DMS53 treated with DMSO at 0.1 percent for 48 hours (cell line): ENCODE results near the gene GPATCH2.
A peak's percentile ranks its signal among the peaks of the same experiment; 100 is the strongest.
"Not testable (repeated sequence)": the region's sequence is repeated elsewhere in the genome, so short reads cannot be mapped to it uniquely, and the experiment has no call there.

Source experiments
- DNase-seq: peaks from one replicate; lab custom pipeline; 2025; ENCODE audit not compliant: unreplicated experiment; lab: John Stamatoyannopoulos, UW

GPATCH2 gene

DNA sequence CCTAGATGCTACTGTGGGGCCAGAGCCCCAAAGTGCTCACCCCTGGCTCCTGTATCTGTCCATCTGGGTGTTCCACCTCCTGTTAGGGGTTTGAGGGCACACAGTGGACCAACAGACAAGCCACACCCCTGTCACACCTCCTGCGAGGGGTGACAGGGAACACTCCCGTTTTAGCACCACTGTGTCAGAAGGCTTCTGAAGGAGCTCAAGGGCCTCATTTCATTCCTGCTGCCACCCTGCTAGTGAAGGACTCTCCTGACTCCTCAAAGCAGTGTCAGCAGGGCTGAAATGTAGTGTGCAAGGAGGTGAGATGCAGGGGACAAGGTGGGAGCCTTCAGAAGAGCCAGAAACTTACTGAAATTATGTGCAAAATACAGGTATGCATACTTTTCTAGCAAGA, 174.6 kb downstream of the GPATCH2 start:
- DNase-seq: no peak

DNA sequence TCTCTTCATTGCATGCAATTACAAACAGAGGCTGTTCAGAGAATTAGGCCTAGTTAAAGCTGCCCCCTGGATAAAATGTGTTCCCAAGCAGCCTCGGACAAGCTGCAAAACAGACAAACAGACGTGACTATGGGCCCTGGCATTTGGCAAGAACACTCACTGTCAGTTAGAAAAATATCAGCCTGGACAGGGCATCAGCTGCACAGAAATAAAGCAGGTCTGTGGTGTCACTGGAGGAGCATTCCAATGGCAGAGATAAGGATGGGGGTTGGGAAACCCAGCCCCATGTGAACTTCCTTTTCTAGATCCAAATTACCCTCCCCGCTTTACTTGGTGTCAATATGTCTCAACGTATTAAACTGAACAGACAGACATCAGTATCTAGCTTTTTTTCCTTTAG, 177.1 kb downstream of the GPATCH2 start:
- no peak for DNase-seq

DNA sequence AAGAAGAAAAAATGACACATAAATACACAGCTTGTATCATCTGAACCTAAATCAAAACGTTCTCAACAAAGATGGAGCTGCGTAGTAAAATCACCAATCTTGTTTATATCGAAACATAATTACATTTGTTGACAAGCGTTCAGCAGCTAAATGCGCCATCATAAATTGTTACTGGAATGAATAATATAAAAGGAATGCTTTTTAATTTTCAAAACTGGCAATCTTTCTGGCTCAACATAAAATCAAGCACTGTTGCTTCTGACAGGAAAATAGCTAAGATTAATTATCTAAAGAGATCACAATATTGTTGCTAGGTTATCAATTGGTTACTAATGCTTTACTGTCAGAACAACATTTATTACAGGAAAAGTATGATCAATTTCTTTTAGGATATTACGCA, 181.5 kb downstream of the GPATCH2 start:
- DNase-seq: no peak

DNA sequence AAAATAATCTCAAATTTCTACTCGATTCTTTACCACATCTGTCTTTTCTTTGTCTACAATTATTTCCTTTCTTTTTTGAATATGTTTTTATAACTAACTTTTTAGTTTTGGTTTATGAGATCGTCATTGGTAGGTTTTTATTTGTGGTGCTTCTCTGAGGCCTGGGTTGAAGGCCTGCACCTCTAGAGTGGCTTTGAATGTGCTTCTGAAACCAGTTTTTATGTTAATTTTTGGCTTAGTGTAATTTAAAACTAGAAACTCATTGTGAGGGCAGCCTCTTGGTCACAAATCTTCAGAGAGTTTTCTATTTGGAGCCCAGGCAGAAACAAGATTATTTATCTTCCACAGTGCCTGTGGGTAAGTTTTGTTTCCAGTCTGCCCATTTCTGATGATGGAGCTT, 187.0 kb downstream of the GPATCH2 start:
- no peak for DNase-seq

DNA sequence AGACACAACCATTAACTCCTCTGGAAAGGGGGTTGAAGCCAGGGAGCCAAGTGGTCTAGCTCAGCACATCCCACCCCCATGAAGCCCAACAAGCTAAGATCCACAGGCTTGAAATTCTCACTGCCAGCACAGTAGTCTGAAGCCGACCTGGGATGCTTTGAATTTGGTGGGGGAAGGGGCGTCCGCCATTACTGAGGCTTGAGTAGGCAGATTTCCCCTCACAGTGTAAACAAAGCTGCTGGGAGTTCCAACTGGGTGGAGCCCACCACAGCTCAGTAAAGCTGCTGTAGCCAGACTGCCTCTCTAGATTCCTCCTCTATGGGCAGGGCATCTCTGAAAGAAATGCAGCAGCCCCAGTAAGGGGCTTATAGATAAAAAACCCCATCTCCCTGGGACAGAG, 193.5 kb downstream of the GPATCH2 start:
- DNase-seq: no peak

DNA sequence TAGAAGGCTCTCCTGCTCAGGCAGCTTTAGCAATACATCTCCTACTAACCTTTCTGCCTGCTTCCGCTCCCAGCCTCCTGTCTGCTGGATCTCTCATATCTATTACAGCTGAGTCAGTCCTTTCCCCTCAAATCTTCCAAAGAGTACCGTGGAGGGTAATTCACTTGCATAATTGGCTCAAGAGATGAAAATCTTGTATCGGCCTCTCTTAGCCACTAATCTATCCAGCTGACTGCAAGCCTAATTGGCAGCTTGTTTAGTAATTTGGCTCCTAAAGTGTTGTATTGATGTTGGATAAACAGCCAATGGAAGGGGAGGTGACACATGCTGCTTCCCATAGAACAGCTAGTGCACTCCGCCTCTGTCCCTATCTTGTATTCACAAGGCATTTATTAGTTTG, 195.7 kb downstream of the GPATCH2 start:
- no peak for DNase-seq

DNA sequence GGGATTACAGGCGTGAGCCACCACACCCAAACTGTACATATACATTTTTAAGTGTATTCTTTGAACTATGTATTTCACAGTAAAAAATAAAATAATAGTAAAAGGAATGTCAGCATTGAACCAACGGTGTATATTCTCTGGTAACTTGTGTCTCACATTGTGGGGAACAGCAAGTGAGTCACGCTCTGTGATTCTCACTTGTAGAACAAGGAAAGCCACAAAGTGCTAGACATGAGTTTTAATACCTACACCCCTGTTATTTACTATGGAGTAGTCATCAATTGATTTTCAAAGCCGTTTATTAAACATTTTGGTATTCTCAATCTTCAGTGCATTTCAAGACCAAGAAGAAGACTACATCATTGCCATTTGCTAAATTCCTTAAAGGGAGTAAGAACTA, 197.2 kb downstream of the GPATCH2 start:
- DNase-seq: no peak

DNA sequence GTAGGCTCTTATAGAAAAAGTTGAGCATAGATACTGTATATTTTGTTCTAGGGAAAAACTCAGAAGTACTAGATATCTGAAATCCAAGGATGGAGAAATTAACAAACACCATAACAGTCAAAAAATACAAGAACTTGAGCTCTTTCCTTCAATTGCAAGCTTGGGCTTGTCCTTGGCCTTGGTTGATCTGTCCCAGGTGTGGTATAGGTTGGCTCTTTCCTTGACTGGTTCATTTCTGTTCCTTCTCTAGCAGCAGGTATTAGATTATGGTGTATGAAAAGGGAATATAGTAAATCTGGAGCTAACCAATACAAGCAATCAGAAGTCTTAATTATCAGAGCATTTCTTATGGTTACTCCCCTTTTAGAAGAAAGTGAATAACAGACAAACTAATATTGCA, 198.6 kb downstream of the GPATCH2 start:
- DNase-seq: no peak

DNA sequence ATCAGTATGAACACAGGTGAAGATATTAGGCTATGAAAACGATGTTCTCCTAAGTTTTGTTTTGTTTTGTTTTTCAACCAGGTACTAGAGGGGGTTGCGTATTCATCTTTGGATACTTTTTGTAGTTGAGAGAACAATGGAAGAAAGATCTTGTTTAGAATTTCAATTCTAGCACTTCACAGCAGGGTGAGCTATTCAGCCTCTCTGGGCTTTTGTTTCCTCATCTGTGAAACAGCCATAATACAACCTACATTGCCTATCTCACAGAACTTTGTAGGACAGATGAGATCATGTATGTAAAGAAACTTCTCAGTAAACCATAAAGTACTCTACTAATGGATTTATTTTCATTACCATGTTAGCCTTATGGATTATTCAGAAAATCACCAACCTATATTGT, 199.5 kb downstream of the GPATCH2 start:
- DNase-seq: peak; percentile 18

DNA sequence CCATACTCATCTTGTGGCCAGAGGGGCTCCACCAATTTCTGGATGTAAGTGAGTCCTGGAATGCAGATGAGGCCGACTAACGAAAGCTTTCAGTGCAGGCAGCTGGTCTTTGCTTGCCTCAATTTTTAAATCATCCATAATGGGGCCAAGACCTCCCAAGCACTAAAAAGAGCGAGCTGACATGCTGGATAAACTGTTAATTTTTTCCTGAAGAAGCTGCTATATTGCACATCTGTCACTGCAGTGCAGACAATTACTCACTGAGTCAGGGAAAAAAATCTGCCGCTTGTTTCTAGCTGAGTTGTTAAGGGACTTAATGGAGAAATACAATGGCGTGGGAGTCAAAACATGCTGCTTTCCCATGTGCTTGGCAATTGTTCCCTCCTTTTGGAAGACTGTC, 205.5 kb downstream of the GPATCH2 start:
- no peak for DNase-seq

DNA sequence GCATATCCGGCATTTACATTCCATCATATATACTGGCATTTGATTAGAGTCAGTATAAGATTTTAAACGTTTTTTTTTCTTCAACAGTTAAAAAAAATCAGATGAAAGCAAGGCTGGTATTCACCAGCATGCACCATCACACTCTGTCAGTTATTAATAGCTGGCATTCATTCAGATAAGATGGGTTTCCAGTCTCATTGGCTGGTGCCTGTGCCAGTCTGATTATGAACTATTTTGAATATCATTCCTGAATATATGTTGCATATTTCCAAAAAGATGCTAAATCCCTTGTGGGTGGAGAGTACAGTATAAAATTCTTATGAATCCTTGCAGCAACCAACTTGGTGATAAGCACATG, 211.7 kb downstream of the GPATCH2 start:
- no peak for DNase-seq

DNA sequence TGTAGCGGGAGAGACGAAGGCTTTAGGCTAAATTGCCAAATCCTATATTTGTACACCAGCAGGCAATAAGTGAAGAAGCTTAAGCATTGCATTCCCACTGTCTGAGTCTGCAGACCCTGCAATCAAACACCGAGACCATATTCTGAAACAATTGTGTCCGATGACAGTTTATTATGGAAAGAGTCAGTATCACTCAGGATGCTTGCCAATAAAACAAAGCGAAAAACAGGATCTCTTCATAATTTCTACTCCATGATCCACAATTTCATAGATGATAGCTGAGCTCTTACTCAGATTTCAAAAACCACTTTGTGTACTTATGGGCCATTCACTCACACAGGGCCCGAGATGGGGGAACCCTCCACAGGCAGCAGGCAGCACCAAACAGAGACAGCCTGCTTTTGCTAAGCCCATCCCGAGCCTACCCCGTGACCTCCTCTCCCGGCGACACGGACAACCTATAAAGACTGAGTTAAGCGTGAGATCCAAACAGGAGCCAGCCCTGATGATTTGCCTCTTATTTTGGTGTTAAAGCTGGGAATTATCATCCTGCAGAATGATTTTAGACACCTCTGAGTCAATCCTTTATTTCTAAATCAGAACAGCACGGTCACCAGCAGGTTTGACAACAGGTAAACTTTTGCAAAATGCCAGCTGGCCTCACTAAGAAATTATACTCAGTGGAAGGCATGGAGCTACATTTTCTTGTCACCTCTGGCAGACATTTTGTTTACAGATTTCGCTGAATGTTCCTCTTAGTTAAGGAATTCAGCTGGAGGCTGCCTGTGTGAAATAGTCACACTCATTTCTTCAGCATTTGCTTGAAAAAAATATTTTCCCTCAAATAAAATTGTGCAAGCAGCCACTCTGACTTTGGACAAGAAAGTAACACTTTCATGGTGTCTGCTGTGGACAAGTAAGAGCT, 212.4 kb downstream of the GPATCH2 start:
- no peak for DNase-seq

DNA sequence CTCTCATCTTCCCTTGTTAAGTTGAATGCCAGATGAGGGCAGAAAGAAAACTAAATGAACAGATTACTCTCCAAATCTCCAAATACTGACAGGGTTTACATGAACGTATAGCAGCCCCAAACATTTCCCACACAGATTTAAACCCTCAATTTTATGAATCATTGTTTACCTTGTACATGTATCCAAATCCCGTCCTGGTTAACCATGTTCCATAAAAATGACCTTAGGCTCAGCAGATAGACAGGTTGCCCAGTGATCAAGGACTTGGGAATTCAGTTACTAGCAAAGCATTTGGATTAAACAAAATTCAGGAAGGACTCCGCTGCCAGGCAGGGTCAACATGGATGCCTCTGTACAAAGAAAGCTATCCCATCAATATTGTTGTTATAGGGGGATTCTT, 213.5 kb downstream of the GPATCH2 start:
- DNase-seq: no peak

DNA sequence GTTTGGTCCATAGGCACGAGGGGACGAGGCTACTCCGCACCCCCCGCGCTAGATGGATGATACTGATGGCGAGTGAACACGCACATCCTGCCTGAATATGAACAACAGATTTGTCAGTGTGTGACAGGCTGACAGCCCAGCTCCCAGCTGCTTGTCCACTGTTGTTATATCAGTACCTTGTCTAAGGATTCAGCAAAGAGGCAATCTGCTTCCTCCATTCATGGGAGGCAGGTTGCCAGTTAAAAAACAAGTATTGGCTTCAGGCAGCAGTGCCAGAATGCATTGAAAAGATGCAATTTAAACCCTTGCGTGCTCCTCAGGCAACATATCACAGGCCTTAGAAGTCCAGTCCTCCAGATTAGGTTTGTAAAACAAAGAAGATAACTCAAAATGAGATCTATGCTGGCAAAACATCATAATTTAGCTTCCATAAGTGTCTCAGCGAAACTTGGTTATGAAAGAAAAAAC, 223.3 kb downstream of the GPATCH2 start:
- no peak for DNase-seq

DNA sequence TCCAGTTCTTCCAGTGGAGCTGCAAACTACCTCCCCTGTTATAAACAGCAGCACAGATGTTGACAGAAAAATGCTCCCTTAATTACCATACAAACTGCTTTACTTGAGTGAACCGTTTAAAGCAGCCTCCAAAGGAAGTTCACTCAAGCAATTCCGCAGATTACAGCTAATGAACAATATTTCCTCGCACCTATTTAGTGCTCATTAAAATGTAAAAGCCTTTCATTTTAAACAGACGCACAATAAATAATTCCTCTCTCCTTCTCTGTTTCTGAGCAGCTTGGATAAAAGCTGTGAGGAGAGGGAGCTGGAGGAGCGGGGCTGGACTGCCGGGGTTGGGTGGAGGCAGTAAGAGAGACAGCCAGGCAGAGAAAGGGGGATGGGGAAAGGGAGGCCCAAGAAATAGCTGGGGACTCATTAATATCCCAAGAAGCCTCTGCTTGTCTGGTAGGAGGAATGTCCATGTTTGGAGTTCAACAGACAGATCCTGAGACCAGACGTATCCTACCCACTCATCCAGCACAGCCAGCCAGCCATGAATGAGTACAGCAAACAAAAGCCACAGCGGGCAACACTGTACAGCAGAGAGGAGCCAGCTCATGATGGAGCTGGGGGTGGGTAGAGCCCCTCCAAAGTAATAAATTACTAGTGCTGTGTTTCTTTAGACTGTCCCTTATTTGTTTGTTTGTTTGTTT, 227.7 kb downstream of the GPATCH2 start:
- DNase-seq: no peak

DNA sequence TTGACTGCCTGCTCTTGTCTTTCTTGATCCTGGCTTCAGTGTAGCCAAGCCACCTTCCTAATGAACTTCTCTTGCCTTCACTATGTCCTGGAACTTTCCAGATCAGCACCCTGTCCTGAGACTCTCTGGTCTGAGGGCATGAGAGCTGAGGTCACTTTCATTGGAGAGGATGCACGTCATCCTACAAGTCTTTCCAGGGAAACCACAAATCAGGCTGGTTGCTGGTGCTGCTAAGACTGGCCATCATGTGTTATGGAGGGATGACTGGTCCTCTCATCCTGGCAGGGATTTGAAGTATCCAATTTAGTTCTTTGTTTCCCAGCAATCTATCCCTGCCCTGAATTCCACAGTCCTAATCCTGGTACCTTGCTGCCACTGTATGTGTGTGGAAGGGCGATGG, 228.6 kb downstream of the GPATCH2 start:
- DNase-seq: no peak

DNA sequence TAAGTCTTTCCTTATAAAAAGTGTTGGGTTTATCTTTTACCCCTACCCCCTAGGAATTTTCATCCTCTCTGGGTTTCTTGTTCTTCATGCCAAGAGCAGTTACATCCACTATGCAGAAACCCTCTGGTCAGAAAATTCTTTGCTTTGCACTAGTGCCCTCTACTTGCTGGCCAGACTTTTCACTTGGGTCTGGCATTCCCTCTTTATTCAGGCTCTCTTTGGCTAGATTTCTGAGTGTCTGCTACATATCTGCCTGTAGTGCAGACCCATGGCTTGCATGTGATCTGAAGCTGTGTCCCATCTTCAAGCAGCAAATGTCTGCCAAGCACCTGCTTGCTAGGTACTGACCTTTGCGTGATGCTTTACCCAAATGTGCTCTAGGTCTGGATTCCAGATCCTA, 237.0 kb downstream of the GPATCH2 start:
- DNase-seq: peak; percentile 17

DNA sequence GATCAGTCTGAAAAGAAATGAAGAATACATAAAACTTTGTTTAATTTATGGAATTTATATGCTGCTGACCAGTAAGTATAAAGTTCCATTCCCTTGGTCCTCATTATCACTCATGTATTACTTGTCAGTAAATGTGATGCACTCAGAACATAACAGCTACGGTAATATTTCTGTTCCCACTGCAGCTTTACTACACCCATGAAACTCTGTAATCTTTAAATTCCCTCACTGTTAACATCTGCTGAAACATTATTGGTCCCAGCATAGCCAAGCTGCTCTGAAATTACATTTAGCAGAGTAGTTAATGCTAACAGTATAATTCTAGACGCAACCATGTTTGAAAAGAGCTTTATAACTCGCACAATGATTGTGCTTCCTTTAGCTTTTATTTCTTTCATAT, 238.4 kb downstream of the GPATCH2 start:
- no peak for DNase-seq

DNA sequence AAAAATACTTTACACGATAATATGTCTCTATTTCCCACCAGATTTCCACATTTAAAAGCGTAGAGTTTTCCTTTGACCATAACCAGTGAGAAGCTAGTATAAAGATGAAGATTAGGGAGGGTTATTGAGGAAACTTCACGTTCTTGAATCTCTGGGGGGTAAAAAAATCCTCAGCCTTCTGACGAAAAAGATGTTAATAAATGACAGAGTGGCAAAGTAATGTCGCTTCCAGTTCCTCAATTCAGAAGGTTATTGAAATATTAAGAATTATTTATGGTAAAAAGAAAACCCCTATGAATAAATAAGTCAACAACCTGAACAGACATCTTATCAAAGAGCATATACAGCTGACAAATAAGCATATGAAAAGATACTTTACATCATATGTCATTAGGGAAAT, 241.0 kb downstream of the GPATCH2 start:
- no peak for DNase-seq

DNA sequence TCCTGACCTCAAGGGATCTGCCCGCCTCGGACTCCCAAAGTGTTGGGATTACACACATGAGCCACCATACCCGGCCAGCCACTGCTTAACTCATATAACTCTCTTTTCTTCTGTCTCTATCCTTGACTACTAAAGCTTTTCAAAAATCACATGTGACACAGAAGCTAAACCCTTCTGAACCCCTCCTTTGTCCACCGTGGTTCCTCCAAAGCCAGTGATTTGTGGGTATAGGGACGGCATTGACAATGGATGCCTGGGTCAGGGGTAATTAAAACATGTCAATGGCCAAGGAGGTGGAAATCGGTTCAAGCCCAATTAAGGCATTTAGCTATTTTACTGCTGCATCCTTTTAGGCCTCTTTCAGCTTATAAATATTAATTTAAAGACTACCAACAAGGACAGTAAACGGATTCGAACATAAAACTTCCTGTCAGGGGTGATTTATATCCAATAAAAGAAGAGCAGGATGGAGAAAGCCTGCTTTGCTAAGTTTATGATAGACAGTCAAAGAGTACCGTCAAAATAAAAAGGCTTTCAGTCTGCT, 242.3 kb downstream of the GPATCH2 start:
- no peak for DNase-seq

DNA sequence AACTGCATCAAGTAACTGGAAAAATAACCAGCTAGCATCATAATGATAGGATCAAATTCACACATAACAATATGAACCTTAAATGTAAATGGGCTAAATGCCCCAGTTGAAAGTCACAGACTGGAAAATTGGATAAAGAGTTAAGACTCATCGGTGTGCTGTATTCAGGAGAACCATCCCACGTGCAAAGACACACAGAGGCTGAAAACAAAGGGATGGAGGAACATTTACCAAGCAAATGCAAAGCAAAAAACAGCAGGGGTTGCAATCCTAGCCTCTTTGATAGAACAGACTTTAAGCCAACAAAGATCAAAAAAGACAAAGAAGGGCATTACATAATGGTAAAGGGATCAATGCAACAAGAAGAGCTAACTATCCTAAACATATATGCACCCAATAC, 249.1 kb downstream of the GPATCH2 start:
- DNase-seq: not testable (repeated sequence)

DNA sequence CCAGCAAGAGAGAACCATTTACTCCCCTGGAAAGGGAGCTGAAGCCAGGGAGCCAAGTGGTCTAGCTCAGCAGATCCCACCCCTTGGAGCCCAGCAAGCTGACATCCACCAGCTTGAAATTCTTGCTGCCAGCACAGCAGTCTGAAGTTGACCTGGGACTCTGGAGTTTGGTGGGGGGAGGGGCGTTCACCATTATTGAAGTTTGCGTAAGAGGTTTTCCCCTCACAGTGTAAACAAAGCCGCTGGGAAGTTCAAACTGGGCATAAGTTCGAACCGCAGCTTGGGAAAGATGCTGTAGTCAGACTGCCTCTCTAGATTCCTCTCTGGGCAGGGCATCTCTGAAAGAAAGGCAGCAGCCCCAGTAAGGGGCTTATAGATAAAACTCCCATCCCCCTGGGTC, 251.1 kb downstream of the GPATCH2 start:
- not testable (repeated sequence) for DNase-seq
